NCI-H2107 treated with DMSO at 0.1 percent for 48 hours (cell line): ENCODE measurements around the gene FAM81A.
"Not testable (repeated sequence)": the region's sequence is repeated elsewhere in the genome, so short reads cannot be mapped to it uniquely, and the experiment has no call there.

Source experiments
- DNase-seq: peaks from one replicate; lab custom pipeline; 2025; ENCODE audit not compliant: unreplicated experiment; lab: John Stamatoyannopoulos, UW

Gene FAM81A

GRCh38 chr15:59437817-59438624 lies at the start of gene FAM81A:
FAM81A (plus strand) TSS chr15:59438186; CDS start chr15:59458627, 20,441 bp downstream.
- DNase-seq, result peak; percentile 35

GRCh38 chr15:59388670-59389069 lies 49.3 kb upstream of the FAM81A start:
- DNase-seq, result no peak

GRCh38 chr15:59392299-59392698 lies 45.7 kb upstream of the FAM81A start:
- no peak for DNase-seq

GRCh38 chr15:59394166-59394661 lies 43.8 kb upstream of the FAM81A start:
- DNase-seq, result no peak

- DNase-seq, result no peak
Observed at GRCh38 chr15:59396211-59396610, 41.8 kb upstream of the FAM81A start.

GRCh38 chr15:59396679-59397078 lies 41.3 kb upstream of the FAM81A start:
- no peak for DNase-seq

- no peak for DNase-seq
Observed at GRCh38 chr15:59398220-59398619, 39.8 kb upstream of the FAM81A start.

- no peak for DNase-seq
Observed at GRCh38 chr15:59399465-59400102, 38.4 kb upstream of the FAM81A start.

- no peak for DNase-seq
Observed at GRCh38 chr15:59400103-59400813, 37.7 kb upstream of the FAM81A start.

GRCh38 chr15:59401051-59401823 lies 36.7 kb upstream of the FAM81A start:
- DNase-seq, result not testable (repeated sequence)

- peak; percentile 81 for DNase-seq
Observed at GRCh38 chr15:59401824-59402569, 36.0 kb upstream of the FAM81A start.

GRCh38 chr15:59405079-59405478 lies 32.9 kb upstream of the FAM81A start:
- DNase-seq, result no peak

- DNase-seq, result no peak
Observed at GRCh38 chr15:59406446-59406845, 31.5 kb upstream of the FAM81A start.

GRCh38 chr15:59407946-59408345 lies 30.0 kb upstream of the FAM81A start:
- DNase-seq, result no peak

- DNase-seq, result no peak
Observed at GRCh38 chr15:59410391-59410896, 27.5 kb upstream of the FAM81A start.

GRCh38 chr15:59413577-59413976 lies 24.4 kb upstream of the FAM81A start:
- no peak for DNase-seq

- no peak for DNase-seq
Observed at GRCh38 chr15:59416816-59417215, 21.2 kb upstream of the FAM81A start.

GRCh38 chr15:59419170-59419569 lies 18.8 kb upstream of the FAM81A start:
- DNase-seq, result no peak

- DNase-seq, result no peak
Observed at GRCh38 chr15:59420108-59420507, 17.9 kb upstream of the FAM81A start.
